ENCODE measurements around the gene METTL18.
A peak's percentile ranks its signal among the peaks of the same experiment; 100 is the strongest.
"Not testable (repeated sequence)": the region's sequence is repeated elsewhere in the genome, so short reads cannot be mapped to it uniquely, and the experiment has no call there.

Gene METTL18

GRCh38 chr1:169811418-169812035 is 16.8 kb upstream of the METTL18 start:
- H3K27me3 ChIP-seq (ENCODE audit: control insufficient read depth, insufficient read depth, low read length); H3K9ac ChIP-seq (ENCODE audit: low read depth, low read length); H3K4me3 ChIP-seq (ENCODE audit: low read depth, low read length); H3K9me3 ChIP-seq (ENCODE audit: control insufficient read depth, insufficient read depth, low read length); H3K4me1 ChIP-seq (ENCODE audit: control insufficient read depth, insufficient read depth, low read length); H3K36me3 ChIP-seq (ENCODE audit: control insufficient read depth, insufficient read depth, low read length): not testable (repeated sequence)

- H3K36me3 ChIP-seq (ENCODE audit: control insufficient read depth, insufficient read depth, low read length): no peaks in the 10 kb centered on the region
- H3K27me3 ChIP-seq (ENCODE audit: control insufficient read depth, insufficient read depth, low read length): no peaks in the 10 kb centered on the region
- no peak overlapping the region for H3K4me3 ChIP-seq (ENCODE audit: low read depth, low read length)
- H3K9ac ChIP-seq (ENCODE audit: low read depth, low read length): no peak overlapping the region
- no peaks in the 10 kb centered on the region for H3K9me3 ChIP-seq (ENCODE audit: control insufficient read depth, insufficient read depth, low read length)
- no peaks in the 10 kb centered on the region for H3K4me1 ChIP-seq (ENCODE audit: control insufficient read depth, insufficient read depth, low read length)
Measured at GRCh38 chr1:169809370-169810095, 14.8 kb upstream of the METTL18 start.

GRCh38 chr1:169804941-169805340 is 10.2 kb upstream of the METTL18 start:
- no peaks in the 10 kb centered on the region for H3K4me1 ChIP-seq (ENCODE audit: control insufficient read depth, insufficient read depth, low read length)
- no peak overlapping the region for H3K4me3 ChIP-seq (ENCODE audit: low read depth, low read length)
- no peaks in the 10 kb centered on the region for H3K9me3 ChIP-seq (ENCODE audit: control insufficient read depth, insufficient read depth, low read length)
- H3K9ac ChIP-seq (ENCODE audit: low read depth, low read length): no peak overlapping the region
- no peaks in the 10 kb centered on the region for H3K36me3 ChIP-seq (ENCODE audit: control insufficient read depth, insufficient read depth, low read length)
- no peaks in the 10 kb centered on the region for H3K27me3 ChIP-seq (ENCODE audit: control insufficient read depth, insufficient read depth, low read length)

- no peak overlapping the region for H3K9ac ChIP-seq (ENCODE audit: low read depth, low read length)
- H3K4me1 ChIP-seq (ENCODE audit: control insufficient read depth, insufficient read depth, low read length): no peaks in the 10 kb centered on the region
- H3K4me3 ChIP-seq (ENCODE audit: low read depth, low read length): no peak overlapping the region
- H3K9me3 ChIP-seq (ENCODE audit: control insufficient read depth, insufficient read depth, low read length): no peaks in the 10 kb centered on the region
- H3K36me3 ChIP-seq (ENCODE audit: control insufficient read depth, insufficient read depth, low read length): no peaks in the 10 kb centered on the region
- no peaks in the 10 kb centered on the region for H3K27me3 ChIP-seq (ENCODE audit: control insufficient read depth, insufficient read depth, low read length)
Measured at GRCh38 chr1:169802888-169803287, 8.2 kb upstream of the METTL18 start.

GRCh38 chr1:169797281-169797680 is 2.6 kb upstream of the METTL18 start:
- Histone ChIP-seq H3K4me3 (ENCODE audit: low read depth, low read length) (no peak overlapping the region), H3K4me1 (ENCODE audit: control insufficient read depth, insufficient read depth, low read length) (peaks cover 2% of the 10 kb centered on the region)

GRCh38 chr1:169796274-169796810 is 1.6 kb upstream of the METTL18 start:
- Histone ChIP-seq H3K9ac (ENCODE audit: low read depth, low read length) (no peak overlapping the region), H3K4me1 (ENCODE audit: control insufficient read depth, insufficient read depth, low read length) (peaks cover 2% of the 10 kb centered on the region), H3K9me3 (ENCODE audit: control insufficient read depth, insufficient read depth, low read length) (no peaks in the 10 kb centered on the region), H3K27me3 (ENCODE audit: control insufficient read depth, insufficient read depth, low read length) (no peaks in the 10 kb centered on the region), H3K4me3 (ENCODE audit: low read depth, low read length) (peak overlapping the region; percentile 98), H3K36me3 (ENCODE audit: control insufficient read depth, insufficient read depth, low read length) (no peaks in the 10 kb centered on the region)

More at GRCh38 chr1:169797281-169797680, 2.6 kb upstream of the METTL18 start:
- no peaks in the 10 kb centered on the region for H3K27me3 ChIP-seq (ENCODE audit: control insufficient read depth, insufficient read depth, low read length)
- no peaks in the 10 kb centered on the region for H3K36me3 ChIP-seq (ENCODE audit: control insufficient read depth, insufficient read depth, low read length)
- no peak overlapping the region for H3K9ac ChIP-seq (ENCODE audit: low read depth, low read length)
- no peaks in the 10 kb centered on the region for H3K9me3 ChIP-seq (ENCODE audit: control insufficient read depth, insufficient read depth, low read length)

GRCh38 chr1:169795687-169796086 is 980 bp upstream of the METTL18 start:
- Histone ChIP-seq H3K27me3 (ENCODE audit: control insufficient read depth, insufficient read depth, low read length) (no peaks in the 10 kb centered on the region), H3K36me3 (ENCODE audit: control insufficient read depth, insufficient read depth, low read length) (no peaks in the 10 kb centered on the region), H3K9ac (ENCODE audit: low read depth, low read length) (no peak overlapping the region), H3K4me3 (ENCODE audit: low read depth, low read length) (peak overlapping the region; percentile 98), H3K9me3 (ENCODE audit: control insufficient read depth, insufficient read depth, low read length) (no peaks in the 10 kb centered on the region), H3K4me1 (ENCODE audit: control insufficient read depth, insufficient read depth, low read length) (peaks cover 2% of the 10 kb centered on the region)

GRCh38 chr1:169793730-169794129 is 977 bp downstream of the METTL18 start:
- peaks cover 2% of the 10 kb centered on the region for H3K4me1 ChIP-seq (ENCODE audit: control insufficient read depth, insufficient read depth, low read length)
- no peaks in the 10 kb centered on the region for H3K36me3 ChIP-seq (ENCODE audit: control insufficient read depth, insufficient read depth, low read length)
- H3K4me3 ChIP-seq (ENCODE audit: low read depth, low read length): peak overlapping the region; percentile 98
- peak overlapping the region; percentile 93 for H3K9ac ChIP-seq (ENCODE audit: low read depth, low read length)
- H3K9me3 ChIP-seq (ENCODE audit: control insufficient read depth, insufficient read depth, low read length): no peaks in the 10 kb centered on the region
- no peaks in the 10 kb centered on the region for H3K27me3 ChIP-seq (ENCODE audit: control insufficient read depth, insufficient read depth, low read length)

GRCh38 chr1:169788402-169788801 is 6.3 kb downstream of the METTL18 start:
- Histone ChIP-seq H3K9ac (ENCODE audit: low read depth, low read length) (no peak overlapping the region), H3K9me3 (ENCODE audit: control insufficient read depth, insufficient read depth, low read length) (no peaks in the 10 kb centered on the region), H3K4me1 (ENCODE audit: control insufficient read depth, insufficient read depth, low read length) (no peaks in the 10 kb centered on the region), H3K27me3 (ENCODE audit: control insufficient read depth, insufficient read depth, low read length) (no peaks in the 10 kb centered on the region), H3K36me3 (ENCODE audit: control insufficient read depth, insufficient read depth, low read length) (no peaks in the 10 kb centered on the region), H3K4me3 (ENCODE audit: low read depth, low read length) (no peak overlapping the region)

- H3K36me3 ChIP-seq (ENCODE audit: control insufficient read depth, insufficient read depth, low read length): no peaks in the 10 kb centered on the region
- H3K9ac ChIP-seq (ENCODE audit: low read depth, low read length): no peak overlapping the region
- no peaks in the 10 kb centered on the region for H3K4me1 ChIP-seq (ENCODE audit: control insufficient read depth, insufficient read depth, low read length)
- no peak overlapping the region for H3K4me3 ChIP-seq (ENCODE audit: low read depth, low read length)
- H3K27me3 ChIP-seq (ENCODE audit: control insufficient read depth, insufficient read depth, low read length): no peaks in the 10 kb centered on the region
- H3K9me3 ChIP-seq (ENCODE audit: control insufficient read depth, insufficient read depth, low read length): no peaks in the 10 kb centered on the region
Measured at GRCh38 chr1:169786974-169787373, 7.7 kb downstream of the METTL18 start.

- Histone ChIP-seq H3K9ac (ENCODE audit: low read depth, low read length) (no peak overlapping the region), H3K4me3 (ENCODE audit: low read depth, low read length) (no peak overlapping the region), H3K4me1 (ENCODE audit: control insufficient read depth, insufficient read depth, low read length) (peaks cover 2% of the 10 kb centered on the region), H3K9me3 (ENCODE audit: control insufficient read depth, insufficient read depth, low read length) (no peaks in the 10 kb centered on the region), H3K27me3 (ENCODE audit: control insufficient read depth, insufficient read depth, low read length) (no peaks in the 10 kb centered on the region), H3K36me3 (ENCODE audit: control insufficient read depth, insufficient read depth, low read length) (no peaks in the 10 kb centered on the region)
Measured at GRCh38 chr1:169785267-169785666, 9.4 kb downstream of the METTL18 start.

GRCh38 chr1:169784102-169784501 is 10.6 kb downstream of the METTL18 start:
- Histone ChIP-seq H3K9me3 (ENCODE audit: control insufficient read depth, insufficient read depth, low read length) (no peaks in the 10 kb centered on the region), H3K9ac (ENCODE audit: low read depth, low read length) (no peak overlapping the region), H3K36me3 (ENCODE audit: control insufficient read depth, insufficient read depth, low read length) (no peaks in the 10 kb centered on the region), H3K4me3 (ENCODE audit: low read depth, low read length) (no peak overlapping the region), H3K27me3 (ENCODE audit: control insufficient read depth, insufficient read depth, low read length) (no peaks in the 10 kb centered on the region), H3K4me1 (ENCODE audit: control insufficient read depth, insufficient read depth, low read length) (peaks cover 6% of the 10 kb centered on the region)

All from iPS-15b (cell line).